ENCODE measurements around the gene CD69.
"Not testable (repeated sequence)": the region's sequence is repeated elsewhere in the genome, so short reads cannot be mapped to it uniquely, and the experiment has no call there.

Gene CD69

DNA sequence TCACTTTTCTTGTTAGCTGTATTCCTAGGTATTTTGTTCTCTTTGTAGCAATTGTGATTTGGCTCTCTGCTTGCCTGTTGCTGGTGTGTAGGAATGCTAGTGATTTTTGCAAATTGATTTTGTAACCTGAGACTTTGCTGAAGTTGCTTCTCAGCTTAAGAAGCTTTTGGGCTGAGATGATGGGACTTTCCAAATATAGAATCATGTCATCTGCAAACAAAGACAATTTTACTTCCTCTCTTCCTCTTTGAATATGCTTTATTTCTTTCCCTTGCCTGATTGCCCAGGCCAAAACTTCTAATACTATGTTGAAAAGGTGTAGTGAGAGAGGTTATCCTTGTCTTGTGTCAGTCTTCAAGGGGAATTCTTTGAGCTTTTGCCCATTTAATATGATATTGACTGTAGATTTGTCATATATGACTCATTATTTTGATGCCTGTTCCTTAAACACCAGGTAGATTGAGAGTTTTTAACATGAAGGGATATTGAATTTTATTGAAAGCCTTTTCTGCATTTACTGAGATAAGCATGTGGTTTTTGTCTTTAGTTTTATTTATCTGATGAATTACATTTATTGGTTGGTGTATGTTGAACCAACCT is 54.5 kb downstream of the CD69 start:
- TF ChIP-seq, protein P1, sequence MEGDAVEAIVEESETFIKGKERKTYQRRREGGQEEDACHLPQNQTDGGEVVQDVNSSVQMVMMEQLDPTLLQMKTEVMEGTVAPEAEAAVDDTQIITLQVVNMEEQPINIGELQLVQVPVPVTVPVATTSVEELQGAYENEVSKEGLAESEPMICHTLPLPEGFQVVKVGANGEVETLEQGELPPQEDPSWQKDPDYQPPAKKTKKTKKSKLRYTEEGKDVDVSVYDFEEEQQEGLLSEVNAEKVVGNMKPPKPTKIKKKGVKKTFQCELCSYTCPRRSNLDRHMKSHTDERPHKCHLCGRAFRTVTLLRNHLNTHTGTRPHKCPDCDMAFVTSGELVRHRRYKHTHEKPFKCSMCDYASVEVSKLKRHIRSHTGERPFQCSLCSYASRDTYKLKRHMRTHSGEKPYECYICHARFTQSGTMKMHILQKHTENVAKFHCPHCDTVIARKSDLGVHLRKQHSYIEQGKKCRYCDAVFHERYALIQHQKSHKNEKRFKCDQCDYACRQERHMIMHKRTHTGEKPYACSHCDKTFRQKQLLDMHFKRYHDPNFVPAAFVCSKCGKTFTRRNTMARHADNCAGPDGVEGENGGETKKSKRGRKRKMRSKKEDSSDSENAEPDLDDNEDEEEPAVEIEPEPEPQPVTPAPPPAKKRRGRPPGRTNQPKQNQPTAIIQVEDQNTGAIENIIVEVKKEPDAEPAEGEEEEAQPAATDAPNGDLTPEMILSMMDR (IDR thresholded peaks at IDR 0.05; ENCODE audit: extremely low read depth, missing control alignments) = no peak
- DNase-seq (ENCODE audit: low spot score) = no peak

DNA sequence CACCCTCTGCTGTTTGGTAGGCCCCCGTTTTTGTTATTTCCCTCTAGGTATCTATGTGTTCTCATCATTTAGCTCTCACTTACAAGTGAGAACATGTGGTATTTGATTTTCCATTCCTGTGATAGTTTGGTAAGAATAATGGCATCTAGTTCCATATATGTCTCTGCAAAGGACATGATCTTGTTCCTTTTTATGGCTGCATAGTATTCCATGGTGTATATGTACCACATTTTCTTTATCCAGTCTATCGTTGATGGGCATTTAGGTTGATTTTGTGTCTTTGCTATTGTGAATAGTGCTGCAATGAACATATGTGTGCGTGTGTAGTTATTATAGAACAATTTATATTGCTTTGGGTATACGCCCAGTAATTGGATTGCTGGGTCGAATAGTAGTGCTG is 56.1 kb downstream of the CD69 start:
- DNase-seq (ENCODE audit: low spot score) = not testable (repeated sequence)
